AG04450 (cell line): ENCODE measurements around the gene NOTCH2. TPM values are rescaled to one million over a fixed set of nuclear protein-coding genes. Genes with fewer than 3 reads are reported as not detected.

Source experiments
- CTCF ChIA-PET: fragments of 300-600, 350-600 bp; formaldehyde crosslinking; extraction: SDS; loops from one replicate; lab custom pipeline; 2022; ENCODE audit warnings: antibody characterized with exemption, inconsistent platforms; lab: Charles Lee
- POLR2A ChIA-PET: fragments of 350-600 bp; formaldehyde crosslinking; extraction: SDS; loops from one replicate; lab custom pipeline; 2021; ENCODE audit warnings: antibody characterized with exemption, inconsistent platforms; lab: Yijun Ruan, JAX
- DNase-seq: peaks from one replicate; pipeline ENCODE4 v3.0.0-alpha.2; 2011; ENCODE audit warnings: low read depth, low spot score
- H3K27ac ChIP-seq: one replicate; pipeline ENCODE4 v1.5.1; 2012; ENCODE audit warnings: low read depth, low read length, control low read depth
- H3K27me3 ChIP-seq: one replicate; pipeline ENCODE4 v1.6.0; 2012; ENCODE audit warnings: low read length; ENCODE audit not compliant: control insufficient read depth, insufficient read depth
- H3K4me3 ChIP-seq: 2 replicates; pipeline ENCODE4 v1.5.1; 2011; ENCODE audit warnings: mild to moderate bottlenecking, low read depth, low read length, control low read depth
- H3K9me3 ChIP-seq: 2 replicates; pipeline ENCODE4 v1.5.1; 2012; ENCODE audit warnings: low read length; ENCODE audit not compliant: control insufficient read depth, insufficient read depth
- polyA plus RNA-seq: library from polyadenylated mRNA; depleted of rRNA; stranded (reverse); fragments of >200 nt; gene quantifications from 2 replicates; pipeline ENCODE4 v1.2.3, GENCODE V29; 2011
- TF ChIP-seq, protein P1 (sequence below): IDR thresholded peaks from 2 replicates; pipeline ENCODE4 v1.5.1; 2011; ENCODE audit warnings: low read depth, low read length, control low read depth, inconsistent platforms

Gene NOTCH2
- polyA plus RNA-seq, 1 experiment, result 47.0 TPM

DNA sequence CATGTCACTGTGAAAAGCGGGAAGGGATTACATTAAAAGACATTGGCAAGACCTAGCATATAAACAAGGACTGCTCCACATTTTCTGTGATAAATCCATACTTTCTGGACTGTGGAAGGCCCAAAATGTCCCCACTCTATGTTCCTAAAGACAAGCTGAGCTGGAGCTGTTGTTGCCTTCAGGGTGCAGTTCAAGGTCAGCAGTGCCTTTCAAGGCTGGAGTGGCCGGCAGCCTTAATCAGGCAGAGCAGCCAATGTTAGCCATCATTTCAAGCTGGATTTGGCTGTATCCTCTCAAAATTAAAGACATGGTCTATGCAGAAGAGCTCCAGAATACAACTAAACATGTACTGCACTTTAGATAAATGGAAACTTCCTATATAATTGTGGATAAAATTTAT, 102.8 kb downstream of the NOTCH2 start:
- no peaks in the 10 kb centered on the region for H3K9me3 ChIP-seq
- no peaks in the 10 kb centered on the region for H3K27me3 ChIP-seq
- CTCF ChIA-PET, result interaction anchor here (0.6 to 2.2 kb wide), 3 partner anchors 9 to 95 kb away, joined by 4 to 12 read pairs (median 8); no protein-coding TSS in a partner anchor
- H3K4me3 ChIP-seq, result no peak overlapping the region
- DNase-seq, result no peak
- no peak overlapping the region for H3K27ac ChIP-seq
- POLR2A ChIA-PET, result no interaction called here
- TF ChIP-seq, protein P1, sequence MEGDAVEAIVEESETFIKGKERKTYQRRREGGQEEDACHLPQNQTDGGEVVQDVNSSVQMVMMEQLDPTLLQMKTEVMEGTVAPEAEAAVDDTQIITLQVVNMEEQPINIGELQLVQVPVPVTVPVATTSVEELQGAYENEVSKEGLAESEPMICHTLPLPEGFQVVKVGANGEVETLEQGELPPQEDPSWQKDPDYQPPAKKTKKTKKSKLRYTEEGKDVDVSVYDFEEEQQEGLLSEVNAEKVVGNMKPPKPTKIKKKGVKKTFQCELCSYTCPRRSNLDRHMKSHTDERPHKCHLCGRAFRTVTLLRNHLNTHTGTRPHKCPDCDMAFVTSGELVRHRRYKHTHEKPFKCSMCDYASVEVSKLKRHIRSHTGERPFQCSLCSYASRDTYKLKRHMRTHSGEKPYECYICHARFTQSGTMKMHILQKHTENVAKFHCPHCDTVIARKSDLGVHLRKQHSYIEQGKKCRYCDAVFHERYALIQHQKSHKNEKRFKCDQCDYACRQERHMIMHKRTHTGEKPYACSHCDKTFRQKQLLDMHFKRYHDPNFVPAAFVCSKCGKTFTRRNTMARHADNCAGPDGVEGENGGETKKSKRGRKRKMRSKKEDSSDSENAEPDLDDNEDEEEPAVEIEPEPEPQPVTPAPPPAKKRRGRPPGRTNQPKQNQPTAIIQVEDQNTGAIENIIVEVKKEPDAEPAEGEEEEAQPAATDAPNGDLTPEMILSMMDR, result no peak

DNA sequence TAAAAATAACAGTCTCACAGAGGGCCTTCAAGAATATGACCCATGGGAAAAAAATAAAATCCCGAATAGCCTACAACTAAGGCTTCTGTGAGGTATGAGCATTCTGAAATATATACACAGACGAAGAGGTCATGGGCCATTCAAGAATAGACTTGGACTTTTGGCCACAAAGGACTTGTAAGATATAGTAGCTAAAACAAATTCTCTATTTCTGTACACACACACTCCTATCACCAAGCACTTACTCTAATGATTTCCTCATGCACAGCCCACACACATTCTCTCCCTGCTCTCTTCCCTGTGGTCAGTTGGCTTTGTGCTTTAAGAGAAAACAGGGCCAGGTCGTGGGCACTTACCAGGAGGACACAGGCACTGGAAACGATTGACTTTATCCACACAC, 103.4 kb downstream of the NOTCH2 start:
- TF ChIP-seq, protein P1, result no peak
- no peaks in the 10 kb centered on the region for H3K9me3 ChIP-seq
- ChIA-PET CTCF (no interaction called here), POLR2A (no interaction called here)
- peak; percentile 38 for DNase-seq
- H3K4me3 ChIP-seq, result no peak overlapping the region
- H3K27ac ChIP-seq, result no peak overlapping the region
- H3K27me3 ChIP-seq, result no peaks in the 10 kb centered on the region

DNA sequence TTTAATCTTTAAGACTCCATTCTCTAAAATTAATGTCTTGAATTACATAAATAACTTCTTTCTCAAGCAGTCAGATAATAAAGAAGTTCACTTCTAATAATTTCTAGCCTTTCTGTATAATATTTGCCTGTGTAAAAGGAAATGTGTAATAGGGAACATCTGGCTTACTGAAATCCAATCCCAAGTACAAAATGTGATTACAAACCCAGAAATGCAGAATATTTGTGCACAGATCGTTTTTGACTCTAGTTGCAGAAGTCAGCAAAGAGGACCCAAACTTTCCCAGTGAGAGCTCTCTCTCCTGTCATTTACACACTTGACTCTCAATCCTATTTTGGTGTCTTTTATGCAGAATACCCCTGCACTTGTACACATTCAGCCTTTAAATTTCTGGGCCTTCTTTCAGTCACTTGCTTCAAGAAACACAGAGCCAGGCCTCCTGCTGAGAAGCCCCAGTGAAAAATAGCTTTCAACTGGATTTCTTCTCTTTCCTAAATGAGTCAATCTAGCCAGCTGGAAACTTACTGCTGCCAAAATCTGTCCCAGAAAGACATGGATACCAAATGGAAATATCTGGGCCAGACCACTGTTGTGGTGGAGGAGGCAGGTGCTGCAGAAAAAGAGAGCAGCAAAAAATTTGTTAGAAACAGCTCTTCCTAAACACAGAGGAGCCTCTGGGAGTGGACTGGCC, 104.6 kb downstream of the NOTCH2 start:
- DNase-seq, result peak; percentile 38
- Histone ChIP-seq H3K4me3 (no peak overlapping the region), H3K27ac (peak overlapping the region; percentile 42), H3K9me3 (no peaks in the 10 kb centered on the region), H3K27me3 (no peaks in the 10 kb centered on the region)
- ChIA-PET POLR2A (no interaction called here), CTCF (interaction anchor here (2.9 kb wide), 1 partner anchor 16 kb away, joined by 12 read pairs; no protein-coding TSS in a partner anchor)
- TF ChIP-seq, protein P1, result no peak

DNA sequence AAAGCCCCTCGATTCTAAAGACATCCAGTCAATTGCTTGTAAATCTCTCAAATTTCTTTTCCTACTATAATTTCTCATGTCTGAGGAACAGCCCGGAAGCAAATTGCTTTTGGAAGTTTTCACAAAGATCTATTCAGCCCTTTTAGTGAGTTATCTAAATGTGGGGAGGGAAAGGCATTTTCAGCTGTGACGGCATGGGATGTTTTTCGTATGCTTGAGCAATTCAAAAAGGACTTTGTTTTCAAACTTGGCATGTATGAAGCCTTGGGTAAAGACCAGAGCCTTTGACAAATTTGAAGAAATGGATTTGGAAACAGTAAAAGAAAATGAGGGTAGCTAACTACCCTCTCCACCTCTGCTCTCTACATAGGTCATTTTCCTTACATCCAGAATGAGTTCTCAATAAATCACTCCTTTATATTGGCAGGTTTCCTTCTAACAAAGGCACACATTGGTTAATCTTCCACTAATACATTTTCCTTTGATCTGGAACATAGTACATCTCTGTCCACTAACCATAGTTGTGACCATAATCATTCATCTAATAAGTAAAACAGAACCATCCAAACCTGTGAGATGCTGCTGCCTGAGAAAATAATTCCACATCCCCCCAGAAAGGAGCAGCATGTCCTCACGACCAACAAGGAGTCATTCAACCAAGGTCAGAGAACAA, 107.0 kb downstream of the NOTCH2 start:
- H3K9me3 ChIP-seq, result no peaks in the 10 kb centered on the region
- ChIA-PET POLR2A (no interaction called here), CTCF (interaction anchor here (2.9 kb wide), 1 partner anchor 14 kb away, joined by 12 read pairs; no protein-coding TSS in a partner anchor)
- TF ChIP-seq, protein P1, result no peak
- no peak overlapping the region for H3K4me3 ChIP-seq
- H3K27me3 ChIP-seq, result no peaks in the 10 kb centered on the region
- no peak for DNase-seq
- H3K27ac ChIP-seq, result no peak overlapping the region

DNA sequence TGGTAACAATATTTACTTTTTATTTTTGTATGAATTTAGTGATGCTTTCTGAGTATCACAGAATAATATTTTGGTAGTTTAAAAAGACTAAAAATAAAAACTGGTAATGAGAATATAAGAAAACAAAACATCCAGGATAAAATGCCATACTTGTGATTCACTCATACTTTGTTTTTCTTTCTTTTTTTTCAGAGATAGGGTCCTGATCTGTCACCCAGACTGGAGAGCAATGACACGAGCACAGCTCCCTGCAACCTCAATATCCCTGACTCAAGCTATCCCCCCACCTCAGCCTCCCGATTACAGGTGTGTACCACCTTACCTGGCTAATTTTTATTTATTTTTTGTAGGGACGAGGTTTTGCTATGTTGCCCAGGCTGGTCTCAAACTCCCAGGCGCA, 109.0 kb downstream of the NOTCH2 start:
- H3K27ac ChIP-seq, result no peak overlapping the region
- CTCF ChIA-PET, result interaction anchor here (1.1 to 4.7 kb wide), 2 partner anchors 11 to 13 kb away, joined by 4 to 37 read pairs; no protein-coding TSS in a partner anchor

More for the DNA sequence above, 109.0 kb downstream of the NOTCH2 start:
- POLR2A ChIA-PET, result no interaction called here
- no peaks in the 10 kb centered on the region for H3K9me3 ChIP-seq
- TF ChIP-seq, protein P1, result no peak
- no peaks in the 10 kb centered on the region for H3K27me3 ChIP-seq
- no peak overlapping the region for H3K4me3 ChIP-seq
- DNase-seq, result no peak
